Cortex of kidney (tissue), 1 donor: ENCODE measurements around the gene LRPAP1.
"Not testable (repeated sequence)": the region's sequence is repeated elsewhere in the genome, so short reads cannot be mapped to it uniquely, and the experiment has no call there.

Experiments used
- DNase-seq: peaks from one replicate; lab custom pipeline; 2025; lab: John Stamatoyannopoulos, UW

LRPAP1 gene

GRCh38 chr4:3460926-3461325, 71.3 kb downstream of the LRPAP1 start:
- no peak for DNase-seq

- not testable (repeated sequence) for DNase-seq
Observed at GRCh38 chr4:3459156-3459555, 73.1 kb downstream of the LRPAP1 start.

- DNase-seq: no peak
Observed at GRCh38 chr4:3458371-3458770, 73.9 kb downstream of the LRPAP1 start.

GRCh38 chr4:3455596-3455995, 76.6 kb downstream of the LRPAP1 start:
- DNase-seq: not testable (repeated sequence)
